HepG2 (cell line): ENCODE results near the gene DLX5. TPM values are rescaled to one million over a fixed set of nuclear protein-coding genes. Genes with fewer than 3 reads are reported as not detected.

Experiments
- BRD4 ChIP-seq: sonication (generic); formaldehyde crosslinking; IDR thresholded peaks from 2 replicates; pipeline ENCODE4 v1.4.0; 2020; ENCODE audit warnings: missing genetic modification reagents
- DR1 ChIP-seq: sonication (generic); formaldehyde crosslinking; IDR thresholded peaks from 2 replicates; pipeline ENCODE4 v1.8.0; 2021; ENCODE audit warnings: mild to moderate bottlenecking, missing genetic modification reagents, inconsistent platforms
- FOXA1 ChIP-seq, 2 experiments: fragments of 450-650 bp in 1 of 2; sonication (generic) in 1 of 2; formaldehyde crosslinking in 1 of 2; IDR thresholded peaks; 2 replicates each; pipeline versions ENCODE4 v1.4.0 to v1.6.1; 2016 to 2020; ENCODE audit warnings: missing genetic modification reagents in 1 of 2
- FOXO4 ChIP-seq: sonication (generic); formaldehyde crosslinking; conservative IDR thresholded peaks from 2 replicates; pipeline ENCODE4 v1.8.1; 2023; ENCODE audit warnings: missing genetic modification reagents
- GATA4 ChIP-seq: sonication (generic); IDR thresholded peaks from 2 replicates; pipeline ENCODE4 v1.6.1; 2016; ENCODE audit warnings: antibody characterized with exemption, low read depth, borderline replicate concordance
- GZF1 ChIP-seq: sonication (generic); formaldehyde crosslinking; IDR thresholded peaks from 2 replicates; pipeline ENCODE4 v1.5.1; 2020; ENCODE audit warnings: mild to moderate bottlenecking, missing genetic modification reagents
- HHEX ChIP-seq: IDR thresholded peaks from 2 replicates; pipeline ENCODE4 v1.6.1; 2016; ENCODE audit warnings: control low read depth
- MAX ChIP-seq: IDR thresholded peaks from 2 replicates; pipeline ENCODE4 v1.6.1; 2012; ENCODE audit warnings: inconsistent platforms
- MXD3 ChIP-seq: IDR thresholded peaks from 2 replicates; pipeline ENCODE4 v1.6.1; 2016; ENCODE audit warnings: mild to moderate bottlenecking, missing biosample characterization, missing genetic modification reagents
- NR2F1 ChIP-seq, 2 experiments: fragments of 450-650 bp in 1 of 2; formaldehyde crosslinking in 1 of 2; IDR thresholded peaks; 2 replicates each; pipeline versions ENCODE4 v1.5.0 to v1.6.1; 2016 to 2020; ENCODE audit warnings: mild to moderate bottlenecking in 1 of 2, missing compliant biosample characterization in 1 of 2, missing genetic modification reagents in 1 of 2, moderate library complexity in 1 of 2
- SETDB1 ChIP-seq: sonication (generic); formaldehyde crosslinking; IDR thresholded peaks from 2 replicates; pipeline ENCODE4 v1.5.1; 2020; ENCODE audit warnings: missing genetic modification reagents, mild to moderate bottlenecking, borderline replicate concordance
- SKI ChIP-seq: fragments of 450-650 bp; IDR thresholded peaks from one replicate; pipeline ENCODE4 v1.6.1; 2018; ENCODE audit warnings: mild to moderate bottlenecking; ENCODE audit not compliant: partially characterized antibody
- SP2 ChIP-seq: sonication (generic); formaldehyde crosslinking; IDR thresholded peaks from 2 replicates; pipeline ENCODE4 v1.5.1; 2020; ENCODE audit warnings: mild to moderate bottlenecking, missing genetic modification reagents
- THAP8 ChIP-seq: sonication (generic); formaldehyde crosslinking; IDR thresholded peaks from 2 replicates; pipeline ENCODE4 v1.5.1; 2020; ENCODE audit warnings: missing genetic modification reagents, mild to moderate bottlenecking, borderline replicate concordance
- ZFX ChIP-seq: sonication (generic); formaldehyde crosslinking; IDR thresholded peaks from 2 replicates; pipeline ENCODE4 v1.4.0; 2020; ENCODE audit warnings: mild to moderate bottlenecking, low read depth, missing genetic modification reagents, moderate library complexity
- ZNF235 ChIP-seq: sonication (generic); formaldehyde crosslinking; IDR thresholded peaks from 2 replicates; pipeline ENCODE4 v1.8.1; 2023; ENCODE audit warnings: mild to moderate bottlenecking, missing genetic modification reagents, borderline replicate concordance
- ZNF362 ChIP-seq: sonication (generic); formaldehyde crosslinking; IDR thresholded peaks from 2 replicates; pipeline ENCODE4 v1.4.0; 2020; ENCODE audit warnings: missing genetic modification reagents, mild to moderate bottlenecking, borderline replicate concordance
- ZNF512 ChIP-seq: sonication (generic); formaldehyde crosslinking; IDR thresholded peaks from 2 replicates; pipeline ENCODE4 v1.4.0; 2020; ENCODE audit warnings: mild to moderate bottlenecking, missing genetic modification reagents
- ZNF550 ChIP-seq: sonication (generic); formaldehyde crosslinking; IDR thresholded peaks from 2 replicates; pipeline ENCODE4 v1.4.0; 2020; ENCODE audit warnings: mild to moderate bottlenecking, missing genetic modification reagents, borderline replicate concordance
- ZNF660 ChIP-seq: sonication (generic); formaldehyde crosslinking; IDR thresholded peaks from 2 replicates; pipeline ENCODE4 v1.5.1; 2020; ENCODE audit warnings: mild to moderate bottlenecking, low read depth, missing genetic modification reagents, borderline replicate concordance
- ZNF773 ChIP-seq: sonication (generic); formaldehyde crosslinking; IDR thresholded peaks from 2 replicates; pipeline ENCODE4 v1.4.0; 2020; ENCODE audit warnings: missing genetic modification reagents, borderline replicate concordance
- ZNF775 ChIP-seq: sonication (generic); formaldehyde crosslinking; IDR thresholded peaks from 2 replicates; pipeline ENCODE4 v1.4.0; 2020; ENCODE audit warnings: missing genetic modification reagents, mild to moderate bottlenecking, moderate library complexity, borderline replicate concordance
- polyA plus RNA-seq, 8 experiments: library from polyadenylated mRNA; depleted of rRNA in 3 of 8; stranded (reverse) in 7 of 8; unstranded in 1 of 8; fragments of >200 nt; fragmentation: Illumina TruSeq in 4 of 8; extraction: Trizol in 4 of 8; gene quantifications; 2 replicates each; pipeline versions ENCODE4 v1.2.1 to v1.2.3, GENCODE V29; 2011 to 2016; ENCODE audit warnings: low read depth in 4 of 8, missing spikeins in 1 of 8, mixed read lengths in 1 of 8; ENCODE audit not compliant: insufficient read depth in 1 of 8
- total RNA-seq, 5 experiments: library from RNA; depleted of rRNA; stranded (reverse); fragments of >200 nt; fragmentation: Illumina TruSeq; extraction: Trizol; gene quantifications; 2 replicates each; pipeline ENCODE4 v1.2.3, GENCODE V29; 2016; ENCODE audit warnings: low read depth in 1 of 5

Gene DLX5
- total and polyA plus RNA-seq, 2 of the 13 experiments (the other 11 are each of a cell fraction or from before 2014, with no cell fraction given) = not detected

GRCh38 chr7:97016381-97017191 is 8.0 kb downstream of the DLX5 start (continued):
- TF ChIP-seq FOXO4 (CRISPR knock-in tag) (no peak), ZNF773 (CRISPR knock-in tag) (no peak), ZNF775 (CRISPR knock-in tag) (no peak), SP2 (CRISPR knock-in tag) (no peak), ZNF362 (peak; percentile 91), GZF1 (CRISPR knock-in tag) (peak; percentile 53), NR2F1 (CRISPR knock-in tag; IDR thresholded peaks at IDR 0.05) (no peak), BRD4 (CRISPR knock-in tag) (0 out of 2 replicates have a peak, but pooled peaks have one; percentile 54), ZNF512 (CRISPR knock-in tag) (peak; percentile 85), SETDB1 (CRISPR knock-in tag) (no peak), ZNF550 (CRISPR knock-in tag) (0 out of 2 replicates have a peak, but pooled peaks have one; percentile 27), ZNF660 (CRISPR knock-in tag) (no peak), ZFX (CRISPR knock-in tag) (peak; percentile 87), MXD3 (peak; percentile 62; the same call in 1 of the 2 replicates), DR1 (0 out of 2 replicates have a peak, but pooled peaks have one; percentile 23), THAP8 (CRISPR knock-in tag) (no peak), HHEX (CRISPR knock-in tag) (no peak), GATA4 (no peak), FOXA1 (IDR thresholded peaks at IDR 0.05) (no peak), FOXA1 (CRISPR knock-in tag; IDR thresholded peaks at IDR 0.05) (peak; percentile 34), MAX (0 out of 2 replicates have a peak, but pooled peaks have one; percentile 54), ZNF235 (0 out of 2 replicates have a peak, but pooled peaks have one; percentile 60), SKI (peak; percentile 34)
